Measurements from ENCODE around the gene HSDL1.

Gene HSDL1

GRCh38 chr16:84107921-84108320 is 37.1 kb downstream of the HSDL1 start:
- DNase-seq (ENCODE audit: low spot score), result no peak

GRCh38 chr16:84105948-84106740 is 38.8 kb downstream of the HSDL1 start:
- no peak for DNase-seq (ENCODE audit: low spot score)

DNA sequence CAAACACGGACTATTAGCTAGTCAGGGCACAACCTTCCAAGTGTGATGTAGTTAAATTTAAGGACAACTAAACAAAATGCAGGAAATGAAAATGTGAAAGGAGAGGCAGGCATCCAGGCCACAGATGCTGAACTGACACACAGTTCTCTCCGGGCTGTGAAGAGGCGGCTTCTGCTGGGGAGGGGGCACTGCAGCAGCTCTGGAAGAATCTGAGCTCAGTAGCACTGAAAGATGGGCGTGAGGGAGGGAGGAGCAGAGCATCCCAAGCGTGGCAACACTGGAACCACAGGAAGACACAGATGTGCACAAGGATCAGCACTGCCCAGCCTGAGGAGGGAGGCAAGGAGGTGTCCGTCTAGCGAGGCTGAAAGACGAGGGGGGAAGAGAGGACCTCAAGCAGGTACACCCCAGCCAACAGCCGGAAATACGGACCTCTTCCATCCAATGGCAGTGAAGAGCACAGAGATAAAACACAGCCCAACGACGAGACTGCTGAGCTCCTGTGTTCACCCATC is 39.6 kb downstream of the HSDL1 start:
- DNase-seq (ENCODE audit: low spot score), result no peak

GRCh38 chr16:84104231-84104630 is 40.7 kb downstream of the HSDL1 start:
- no peak for DNase-seq (ENCODE audit: low spot score)

DNA sequence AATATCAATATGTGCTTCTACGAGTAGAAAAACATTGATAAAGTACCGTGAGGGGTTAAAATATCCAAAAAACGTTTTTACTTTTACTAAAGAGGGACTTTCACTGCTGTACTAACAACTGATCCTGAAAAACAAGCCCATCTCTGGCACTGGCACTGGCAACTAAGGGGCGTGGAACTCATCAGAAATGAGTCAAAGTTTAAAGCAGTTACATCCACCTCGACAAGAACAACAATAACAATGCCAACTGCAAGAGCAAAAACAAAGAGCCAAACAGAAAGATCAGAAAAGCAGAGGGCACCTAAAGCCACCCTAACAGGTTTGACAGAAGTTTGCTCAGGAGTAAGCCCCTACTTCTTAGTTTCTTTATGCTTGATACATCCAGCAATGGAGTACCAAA is 41.3 kb downstream of the HSDL1 start:
- no peak for DNase-seq (ENCODE audit: low spot score)

GRCh38 chr16:84098939-84099338 is 46.0 kb downstream of the HSDL1 start:
- DNase-seq (ENCODE audit: low spot score), result no peak

DNA sequence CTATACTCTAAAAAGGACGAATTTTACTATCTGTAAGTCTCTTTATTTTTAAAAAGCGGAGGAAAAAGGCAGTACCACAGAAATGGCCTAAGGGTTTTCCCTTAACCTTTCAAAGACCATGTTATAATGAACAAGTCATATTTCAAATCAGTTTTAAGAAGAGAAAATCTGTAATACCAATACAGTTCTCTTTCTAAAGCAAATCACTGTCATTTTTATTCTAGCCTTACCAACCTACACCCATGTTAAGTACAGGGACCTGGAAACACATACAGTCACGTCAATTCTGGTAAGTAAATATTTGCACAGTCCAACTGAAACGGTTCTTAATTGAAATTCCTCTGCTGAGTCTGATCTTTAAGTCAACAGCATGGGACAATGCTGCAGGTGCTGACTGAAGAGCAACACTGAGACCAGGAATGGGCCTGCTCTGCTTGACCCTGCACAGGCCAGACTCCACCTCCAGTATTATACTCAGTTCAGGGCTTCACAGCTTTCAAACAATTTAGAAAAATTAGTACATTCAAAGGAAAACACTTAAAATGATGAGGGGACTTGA is 48.5 kb downstream of the HSDL1 start:
- no peak for DNase-seq (ENCODE audit: low spot score)

GRCh38 chr16:84095466-84095865 is 49.5 kb downstream of the HSDL1 start:
- DNase-seq (ENCODE audit: low spot score), result no peak

DNA sequence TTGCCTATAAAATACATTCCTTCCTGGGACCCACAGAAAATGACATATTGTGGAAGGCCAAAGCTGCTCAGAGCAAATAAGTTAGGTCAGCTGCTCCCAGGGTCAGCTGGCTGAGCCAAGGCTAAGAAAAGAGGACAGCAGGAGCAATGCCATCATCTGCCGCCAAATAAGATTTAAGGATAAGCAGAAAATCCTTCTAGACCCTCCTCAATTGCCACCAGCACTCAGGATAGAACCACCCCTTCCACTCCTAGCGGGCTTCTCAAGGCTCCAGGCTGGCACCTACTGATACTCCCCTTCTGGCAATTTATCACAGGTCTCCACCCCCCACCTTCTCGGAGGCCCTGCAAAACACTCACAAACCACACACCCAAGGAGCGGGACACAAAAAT is 51.1 kb downstream of the HSDL1 start:
- DNase-seq (ENCODE audit: low spot score), result no peak

- DNase-seq (ENCODE audit: low spot score), result no peak
Measured at GRCh38 chr16:84093120-84093878, 51.7 kb downstream of the HSDL1 start.

DNA sequence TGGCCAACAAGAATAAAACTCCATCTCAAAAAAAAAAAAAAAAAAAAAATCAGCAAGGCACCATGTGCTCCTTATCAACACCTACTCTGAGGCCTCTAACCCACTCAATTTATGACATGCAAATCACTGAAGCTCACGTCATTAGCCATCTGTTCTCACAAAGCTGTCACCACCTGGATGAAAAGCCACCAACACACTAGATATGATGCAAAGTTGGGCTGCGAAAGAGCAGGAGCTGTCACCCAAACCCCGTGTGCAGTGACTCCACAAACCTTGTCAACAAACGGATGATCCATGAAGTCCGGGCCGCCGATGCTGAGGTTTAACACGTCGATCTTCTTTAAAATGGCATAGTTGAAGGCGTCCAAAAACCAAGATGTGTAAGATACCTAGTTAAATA is 53.5 kb downstream of the HSDL1 start:
- DNase-seq (ENCODE audit: low spot score), result no peak

- DNase-seq (ENCODE audit: low spot score), result peak; percentile 35
Measured at GRCh38 chr16:84090211-84090610, 54.8 kb downstream of the HSDL1 start.

DNA sequence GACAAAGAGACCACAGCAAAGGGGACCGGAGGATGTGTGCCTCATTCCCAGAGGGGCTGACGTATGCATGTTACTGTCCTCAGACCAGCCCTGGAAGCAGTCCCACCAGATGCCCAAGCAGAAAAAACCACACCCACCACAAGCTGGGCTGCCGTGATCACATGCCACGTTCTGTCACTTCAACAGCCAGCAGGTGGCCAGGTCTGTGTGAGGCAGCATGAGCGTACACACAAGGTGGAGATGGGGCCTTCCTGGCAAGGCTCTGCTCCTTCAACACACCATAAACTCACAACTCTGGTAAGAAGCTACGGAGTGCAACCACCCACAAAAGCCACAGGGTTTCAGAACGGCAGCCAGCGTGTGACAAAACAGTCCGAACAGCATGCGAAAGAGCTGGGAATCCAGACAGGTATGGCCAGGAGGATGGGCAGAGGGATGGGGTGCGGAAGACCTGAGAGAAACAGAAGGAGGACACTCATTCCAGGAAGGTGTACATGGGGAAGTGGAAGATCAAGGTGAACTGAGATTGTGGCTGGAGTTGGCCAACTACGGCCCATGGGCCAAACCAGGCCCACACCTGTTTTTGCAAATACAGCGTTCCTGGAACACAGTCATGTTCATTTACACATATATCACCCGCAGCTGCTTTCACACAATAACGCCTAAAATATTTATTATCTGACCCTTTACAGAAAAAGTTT is 56.1 kb downstream of the HSDL1 start:
- no peak for DNase-seq (ENCODE audit: low spot score)

DNA sequence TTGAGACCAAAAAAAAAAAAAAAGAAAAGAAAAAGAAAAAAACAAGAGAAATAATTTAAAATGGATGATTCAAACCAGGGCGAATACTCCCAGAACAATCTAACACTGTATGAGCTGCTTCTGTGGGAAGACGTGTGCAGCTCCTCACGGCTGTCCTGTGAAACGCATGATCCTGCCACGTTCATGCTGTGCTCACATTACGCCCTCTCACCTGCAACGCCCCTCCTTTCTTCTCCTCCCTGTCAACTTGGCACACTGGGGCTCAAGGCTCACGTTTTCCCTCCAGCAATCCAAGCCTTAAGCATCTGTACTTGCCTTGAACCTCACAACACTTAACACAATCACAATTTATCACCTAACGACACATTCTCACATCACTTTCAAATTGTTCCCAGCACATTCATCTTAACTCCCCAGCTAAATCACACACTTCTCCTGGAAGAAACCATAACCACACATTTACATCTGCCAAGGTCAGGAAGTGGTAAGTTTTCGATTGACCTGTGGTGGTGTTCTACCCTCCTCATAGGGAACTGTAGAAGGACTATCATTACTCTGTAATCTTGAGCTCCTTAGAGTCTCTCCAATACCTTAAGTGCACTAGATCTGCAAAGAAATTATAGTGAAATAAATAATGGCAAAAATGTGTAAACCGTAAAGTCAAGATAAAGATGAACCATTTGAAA is 57.4 kb downstream of the HSDL1 start:
- no peak for DNase-seq (ENCODE audit: low spot score)

- DNase-seq (ENCODE audit: low spot score), result no peak
Measured at GRCh38 chr16:84087001-84087400, 58.0 kb downstream of the HSDL1 start.

- DNase-seq (ENCODE audit: low spot score), result no peak
Measured at GRCh38 chr16:84086341-84086740, 58.6 kb downstream of the HSDL1 start.

DNA sequence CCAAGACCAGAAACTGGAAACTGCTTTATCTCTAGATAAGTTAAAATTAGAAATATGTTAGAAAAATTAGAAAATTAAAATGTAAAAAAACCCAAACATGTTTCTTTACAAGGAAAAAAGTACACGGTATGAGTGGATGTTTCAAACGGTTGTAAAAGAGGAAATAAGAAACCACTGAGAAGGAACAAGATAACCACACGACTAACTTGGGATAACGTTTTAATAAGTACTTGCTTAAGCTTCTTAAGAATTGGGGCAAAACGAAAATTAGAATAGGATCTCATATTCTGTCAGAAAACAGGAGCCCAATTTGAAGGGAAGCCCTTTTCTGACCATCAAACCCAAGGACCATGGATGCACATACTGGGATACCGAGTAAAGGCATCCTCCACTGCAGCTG is 59.2 kb downstream of the HSDL1 start:
- no peak for DNase-seq (ENCODE audit: low spot score)

GRCh38 chr16:84085271-84085667 is 59.7 kb downstream of the HSDL1 start:
- DNase-seq (ENCODE audit: low spot score), result no peak

- DNase-seq (ENCODE audit: low spot score), result no peak
Measured at GRCh38 chr16:84084570-84085270, 60.3 kb downstream of the HSDL1 start.

DNA sequence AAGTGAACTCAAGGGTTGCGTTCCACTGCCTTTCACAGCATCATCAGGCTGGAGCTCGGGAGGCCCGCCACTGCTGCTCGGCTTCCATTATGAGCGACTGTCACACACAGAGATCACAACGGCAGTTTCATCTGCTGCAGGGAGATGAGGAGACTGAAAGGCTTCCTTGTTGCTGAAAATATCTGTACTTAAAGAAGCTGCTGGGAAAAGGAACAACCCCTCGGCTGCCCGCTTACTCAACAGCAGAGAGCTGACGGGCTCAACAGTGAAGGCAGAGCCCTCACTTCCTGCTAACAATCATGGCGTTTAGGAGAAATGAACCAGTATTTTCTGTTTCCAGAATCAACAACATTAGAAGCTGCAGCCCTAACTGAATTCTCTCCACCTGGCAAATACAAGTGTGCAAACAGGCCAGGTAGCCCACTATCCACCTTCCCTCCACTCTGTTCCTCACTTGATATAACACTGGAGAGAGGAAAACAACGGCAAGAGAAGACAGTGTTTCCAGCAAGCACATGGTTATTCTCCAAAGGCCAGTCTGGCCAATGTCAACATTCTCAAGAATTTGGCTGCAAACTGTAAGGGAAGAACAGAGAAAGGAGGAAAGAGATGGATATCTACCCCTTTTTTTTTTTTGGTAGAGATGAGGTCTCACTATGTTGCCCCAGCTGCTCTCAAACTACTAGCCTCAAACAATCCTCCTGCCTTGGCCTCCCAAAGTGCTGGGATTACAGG is 62.0 kb downstream of the HSDL1 start:
- DNase-seq (ENCODE audit: low spot score), result peak; percentile 49
